ENCODE measurements around the gene PCIF1. TPM values are rescaled to one million over a fixed set of nuclear protein-coding genes. Genes with fewer than 3 reads are reported as not detected.
"Not testable (repeated sequence)": the region's sequence is repeated elsewhere in the genome, so short reads cannot be mapped to it uniquely, and the experiment has no call there.

Gene PCIF1
- polyA plus RNA-seq, 3 donors: 44.7 to 52.7 (median 44.9) TPM

- DNase-seq (ENCODE audit: extremely low read depth in 1 of 11, low read depth in 9 of 11, low spot score in 4 of 11): no peak
These were observed 16.7 kb upstream of the PCIF1 start for GRCh38 chr20:45917790-45918141.

GRCh38 chr20:45918182-45918737 is 16.2 kb upstream of the PCIF1 start:
- peak in 5 of 11 donors; percentile 21 to 64 (median 37) for DNase-seq (ENCODE audit: extremely low read depth in 1 of 11, low read depth in 9 of 11, low spot score in 4 of 11)

GRCh38 chr20:45918779-45919537 is 15.5 kb upstream of the PCIF1 start:
- DNase-seq (ENCODE audit: extremely low read depth in 1 of 11, low read depth in 9 of 11, low spot score in 4 of 11): no peak

GRCh38 chr20:45919542-45920399 is 14.7 kb upstream of the PCIF1 start:
- DNase-seq (ENCODE audit: extremely low read depth in 1 of 11, low read depth in 9 of 11, low spot score in 4 of 11): peak in 5 of 11 donors; percentile 60 to 82 (median 71)

- DNase-seq (ENCODE audit: extremely low read depth in 1 of 11, low read depth in 9 of 11, low spot score in 4 of 11): no peak
These were observed 13.8 kb upstream of the PCIF1 start for GRCh38 chr20:45920462-45921336.

GRCh38 chr20:45921337-45922189 is 12.9 kb upstream of the PCIF1 start:
- peak in 2 of 11 donors; percentile 15 to 20 for DNase-seq (ENCODE audit: extremely low read depth in 1 of 11, low read depth in 9 of 11, low spot score in 4 of 11)

GRCh38 chr20:45924391-45925261 is 9.9 kb upstream of the PCIF1 start:
- peak in 5 of 11 donors; percentile 47 to 69 (median 59) for DNase-seq (ENCODE audit: extremely low read depth in 1 of 11, low read depth in 9 of 11, low spot score in 4 of 11)

GRCh38 chr20:45925821-45926506 is 8.5 kb upstream of the PCIF1 start:
- peak in 1 of 11 donors; percentile 23 for DNase-seq (ENCODE audit: extremely low read depth in 1 of 11, low read depth in 9 of 11, low spot score in 4 of 11)

- DNase-seq (ENCODE audit: extremely low read depth in 1 of 11, low read depth in 9 of 11, low spot score in 4 of 11): no peak
These were observed 7.8 kb upstream of the PCIF1 start for GRCh38 chr20:45926731-45927070.

GRCh38 chr20:45927071-45927878 is 7.2 kb upstream of the PCIF1 start:
- DNase-seq (ENCODE audit: extremely low read depth in 1 of 11, low read depth in 9 of 11, low spot score in 4 of 11): no peak

GRCh38 chr20:45931680-45932079 is 2.8 kb upstream of the PCIF1 start:
- DNase-seq (ENCODE audit: extremely low read depth in 1 of 11, low read depth in 9 of 11, low spot score in 4 of 11): not testable (repeated sequence)

- peak in 5 of 11 donors; percentile 42 to 71 (median 65) for DNase-seq (ENCODE audit: extremely low read depth in 1 of 11, low read depth in 9 of 11, low spot score in 4 of 11)
These were observed 1.0 kb upstream of the PCIF1 start for GRCh38 chr20:45933266-45934045.

- DNase-seq (ENCODE audit: extremely low read depth in 1 of 11, low read depth in 9 of 11, low spot score in 4 of 11): peak in 2 of 11 donors; percentile 33 to 79
These were observed 367 bp upstream of the PCIF1 start for GRCh38 chr20:45934046-45934585.

- DNase-seq (ENCODE audit: extremely low read depth in 1 of 11, low read depth in 9 of 11, low spot score in 4 of 11): no peak
These were observed 1.0 kb downstream of the PCIF1 start for GRCh38 chr20:45935416-45936046.

Data from renal cortex interstitium (tissue), 11 donors.